Measurements from ENCODE around the gene CEP20.

DNA sequence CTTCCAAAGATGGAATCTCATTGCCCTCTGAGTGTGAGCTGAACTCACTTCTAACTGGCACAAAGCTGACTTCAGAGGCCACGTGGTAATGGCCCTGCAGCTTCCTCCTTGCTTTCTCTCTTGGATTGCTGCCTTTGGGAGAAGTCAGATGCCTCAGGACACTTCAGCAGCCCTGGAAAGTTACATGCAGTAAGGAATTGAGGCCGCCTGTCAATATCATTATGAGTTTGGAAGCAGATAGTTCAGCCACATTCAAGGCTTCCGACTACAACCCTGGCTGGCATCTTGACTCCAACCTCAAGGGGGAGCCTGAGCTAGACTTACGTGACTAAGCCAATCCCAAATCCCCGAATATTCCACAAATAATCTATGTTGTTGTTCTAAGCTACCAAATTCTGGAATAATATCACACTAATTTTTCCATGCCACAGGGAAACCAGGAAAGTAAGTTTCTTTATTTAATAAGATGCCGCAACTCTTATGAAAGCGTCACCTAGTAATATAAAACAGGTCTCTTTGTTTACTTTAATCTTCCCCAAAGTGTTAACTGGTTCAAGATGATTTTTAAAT lies 13.6 kb downstream of the CEP20 start:
- TF ChIP-seq, protein P1, sequence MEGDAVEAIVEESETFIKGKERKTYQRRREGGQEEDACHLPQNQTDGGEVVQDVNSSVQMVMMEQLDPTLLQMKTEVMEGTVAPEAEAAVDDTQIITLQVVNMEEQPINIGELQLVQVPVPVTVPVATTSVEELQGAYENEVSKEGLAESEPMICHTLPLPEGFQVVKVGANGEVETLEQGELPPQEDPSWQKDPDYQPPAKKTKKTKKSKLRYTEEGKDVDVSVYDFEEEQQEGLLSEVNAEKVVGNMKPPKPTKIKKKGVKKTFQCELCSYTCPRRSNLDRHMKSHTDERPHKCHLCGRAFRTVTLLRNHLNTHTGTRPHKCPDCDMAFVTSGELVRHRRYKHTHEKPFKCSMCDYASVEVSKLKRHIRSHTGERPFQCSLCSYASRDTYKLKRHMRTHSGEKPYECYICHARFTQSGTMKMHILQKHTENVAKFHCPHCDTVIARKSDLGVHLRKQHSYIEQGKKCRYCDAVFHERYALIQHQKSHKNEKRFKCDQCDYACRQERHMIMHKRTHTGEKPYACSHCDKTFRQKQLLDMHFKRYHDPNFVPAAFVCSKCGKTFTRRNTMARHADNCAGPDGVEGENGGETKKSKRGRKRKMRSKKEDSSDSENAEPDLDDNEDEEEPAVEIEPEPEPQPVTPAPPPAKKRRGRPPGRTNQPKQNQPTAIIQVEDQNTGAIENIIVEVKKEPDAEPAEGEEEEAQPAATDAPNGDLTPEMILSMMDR (IDR thresholded peaks at IDR 0.05): peak; percentile 64 to 68
- TF ChIP-seq POLR2AphosphoS5 (IDR thresholded peaks at IDR 0.05): no peak
- TF ChIP-seq POLR2A (IDR thresholded peaks at IDR 0.05): no peak

All from suprapubic skin (tissue), 4 donors.